ENCODE data around the gene NELFCD.

NELFCD gene

GRCh38 chr20:59000326-59000725 is 19.3 kb downstream of the NELFCD start:
- TF ChIP-seq EZH2phosphoT487 (conservative IDR thresholded peaks at IDR 0.05; ENCODE audit: low read length) (no peak), CTCF (IDR thresholded peaks at IDR 0.05; ENCODE audit: insufficient read depth, low read length, poor library complexity, severe bottlenecking) (no peak)
- H3F3A ChIP-seq (ENCODE audit: insufficient read depth): peaks cover 13% of the 10 kb centered on the region
- no peak overlapping the region for H3K4me2 ChIP-seq (ENCODE audit: low read depth, low read length, poor library complexity, severe bottlenecking)
- no peak overlapping the region for H3K27ac ChIP-seq (ENCODE audit: low read depth, low read length)
- H3K9ac ChIP-seq (ENCODE audit: low read length): no peak overlapping the region
- peaks cover 18% of the 10 kb centered on the region for H3K79me2 ChIP-seq (ENCODE audit: insufficient read depth, low read length)
- peaks cover 10% of the 10 kb centered on the region for H3K36me3 ChIP-seq (ENCODE audit: low read length)
- 0 out of 2 replicates have a peak, but pooled peaks cover 3% of the 10 kb centered on the region for H4K20me1 ChIP-seq (ENCODE audit: low read depth, low read length)
- no peaks in the 10 kb centered on the region for H3K9me2 ChIP-seq (replicated peaks; ENCODE audit: insufficient read depth, low read length)
- no peaks in the 10 kb centered on the region for H3K9me3 ChIP-seq (ENCODE audit: insufficient read depth, low read length)
- H3K4me3 ChIP-seq (ENCODE audit: insufficient read depth, low read length, poor library complexity, severe bottlenecking): no peak overlapping the region
- H2AFZ ChIP-seq (ENCODE audit: low read depth, low read length, severe bottlenecking): no peak overlapping the region
- no peaks in the 10 kb centered on the region for H3K27me3 ChIP-seq (ENCODE audit: low read length)

- Histone ChIP-seq H3K79me2 (ENCODE audit: insufficient read depth, low read length) (peaks cover 25% of the 10 kb centered on the region), H3K4me2 (ENCODE audit: low read depth, low read length, poor library complexity, severe bottlenecking) (no peak overlapping the region), H3K27ac (ENCODE audit: low read depth, low read length) (no peak overlapping the region), H3F3A (ENCODE audit: insufficient read depth) (peaks cover 6% of the 10 kb centered on the region), H3K27me3 (ENCODE audit: low read length) (no peaks in the 10 kb centered on the region), H4K20me1 (ENCODE audit: low read depth, low read length) (0 out of 2 replicates have a peak, but pooled peaks cover 3% of the 10 kb centered on the region), H2AFZ (ENCODE audit: low read depth, low read length, severe bottlenecking) (no peak overlapping the region), H3K9me2 (replicated peaks; ENCODE audit: insufficient read depth, low read length) (no peaks in the 10 kb centered on the region), H3K36me3 (ENCODE audit: low read length) (peaks cover 9% of the 10 kb centered on the region), H3K9me3 (ENCODE audit: insufficient read depth, low read length) (no peaks in the 10 kb centered on the region), H3K9ac (ENCODE audit: low read length) (no peak overlapping the region), H3K4me3 (ENCODE audit: insufficient read depth, low read length, poor library complexity, severe bottlenecking) (no peak overlapping the region)
- TF ChIP-seq CTCF (IDR thresholded peaks at IDR 0.05; ENCODE audit: insufficient read depth, low read length, poor library complexity, severe bottlenecking) (no peak), EZH2phosphoT487 (conservative IDR thresholded peaks at IDR 0.05; ENCODE audit: low read length) (no peak)
These were observed 20.0 kb downstream of the NELFCD start for GRCh38 chr20:59001068-59001448.

GRCh38 chr20:59001449-59002171 is 20.6 kb downstream of the NELFCD start:
- no peak overlapping the region for H3K4me2 ChIP-seq (ENCODE audit: low read depth, low read length, poor library complexity, severe bottlenecking)
- H4K20me1 ChIP-seq (ENCODE audit: low read depth, low read length): 0 out of 2 replicates have a peak, but pooled peaks cover 3% of the 10 kb centered on the region
- TF ChIP-seq EZH2phosphoT487 (conservative IDR thresholded peaks at IDR 0.05; ENCODE audit: low read length): no peak
- TF ChIP-seq CTCF (IDR thresholded peaks at IDR 0.05; ENCODE audit: insufficient read depth, low read length, poor library complexity, severe bottlenecking): no peak
- H3F3A ChIP-seq (ENCODE audit: insufficient read depth): peaks cover 3% of the 10 kb centered on the region; the same call in 1 of the 2 replicates
- H3K4me3 ChIP-seq (ENCODE audit: insufficient read depth, low read length, poor library complexity, severe bottlenecking): no peak overlapping the region
- H3K9me2 ChIP-seq (replicated peaks; ENCODE audit: insufficient read depth, low read length): no peaks in the 10 kb centered on the region
- H3K9me3 ChIP-seq (ENCODE audit: insufficient read depth, low read length): no peaks in the 10 kb centered on the region
- H3K27ac ChIP-seq (ENCODE audit: low read depth, low read length): no peak overlapping the region
- H3K36me3 ChIP-seq (ENCODE audit: low read length): peaks cover 4% of the 10 kb centered on the region; the same call in 1 of the 2 replicates
- peaks cover 31% of the 10 kb centered on the region for H3K79me2 ChIP-seq (ENCODE audit: insufficient read depth, low read length)
- H2AFZ ChIP-seq (ENCODE audit: low read depth, low read length, severe bottlenecking): no peak overlapping the region
- H3K9ac ChIP-seq (ENCODE audit: low read length): no peak overlapping the region
- H3K27me3 ChIP-seq (ENCODE audit: low read length): no peaks in the 10 kb centered on the region

All from SU-DHL-6 (cell line).